HG03108 (cell line): ENCODE measurements around the gene PLEKHA7.
A peak's percentile ranks its signal among the peaks of the same experiment; 100 is the strongest.

Experiments used
- ATAC-seq: cut with Tn5 transposase; IDR thresholded peaks from one replicate; pipeline ENCODE4 v1.9.1; 2021; ENCODE audit warnings: moderate library complexity; ENCODE audit not compliant: unreplicated experiment

PLEKHA7 gene

GRCh38 chr11:16791191-16791961 is 222.8 kb downstream of the PLEKHA7 start:
- no peak for ATAC-seq

- ATAC-seq, result no peak
Measured at GRCh38 chr11:16790486-16791190, 223.6 kb downstream of the PLEKHA7 start.

GRCh38 chr11:16789560-16790485 is 224.4 kb downstream of the PLEKHA7 start:
- no peak for ATAC-seq

GRCh38 chr11:16789063-16789420 is 225.2 kb downstream of the PLEKHA7 start:
- ATAC-seq, result no peak

GRCh38 chr11:16788141-16789062 is 225.8 kb downstream of the PLEKHA7 start:
- peak; percentile 62 for ATAC-seq

- ATAC-seq, result no peak
Measured at GRCh38 chr11:16787035-16787742, 227.0 kb downstream of the PLEKHA7 start.

- no peak for ATAC-seq
Measured at GRCh38 chr11:16786131-16786530, 228.1 kb downstream of the PLEKHA7 start.

GRCh38 chr11:16785520-16786128 is 228.6 kb downstream of the PLEKHA7 start:
- ATAC-seq, result peak; percentile 54

GRCh38 chr11:16784666-16785065 is 229.5 kb downstream of the PLEKHA7 start:
- no peak for ATAC-seq

- no peak for ATAC-seq
Measured at GRCh38 chr11:16784097-16784496, 230.1 kb downstream of the PLEKHA7 start.

GRCh38 chr11:16783321-16783801 is 230.9 kb downstream of the PLEKHA7 start:
- ATAC-seq, result no peak

GRCh38 chr11:16781936-16782919 is 232.0 kb downstream of the PLEKHA7 start:
- ATAC-seq, result no peak

- no peak for ATAC-seq
Measured at GRCh38 chr11:16780698-16781550, 233.3 kb downstream of the PLEKHA7 start.

- ATAC-seq, result no peak
Measured at GRCh38 chr11:16780146-16780545, 234.1 kb downstream of the PLEKHA7 start.

- ATAC-seq, result no peak
Measured at GRCh38 chr11:16779436-16779835, 234.8 kb downstream of the PLEKHA7 start.

- ATAC-seq, result no peak
Measured at GRCh38 chr11:16778876-16779275, 235.3 kb downstream of the PLEKHA7 start.

- ATAC-seq, result no peak
Measured at GRCh38 chr11:16778286-16778685, 235.9 kb downstream of the PLEKHA7 start.
